GM18867 (cell line): ENCODE measurements around the gene CERS4.
"Not testable (repeated sequence)": the region's sequence is repeated elsewhere in the genome, so short reads cannot be mapped to it uniquely, and the experiment has no call there.

Experiments used
- ATAC-seq: cut with Tn5 transposase; IDR thresholded peaks from one replicate; pipeline ENCODE4 v1.9.1; 2021; ENCODE audit warnings: mild to moderate bottlenecking, moderate library complexity; ENCODE audit not compliant: unreplicated experiment

Gene CERS4, protein sequence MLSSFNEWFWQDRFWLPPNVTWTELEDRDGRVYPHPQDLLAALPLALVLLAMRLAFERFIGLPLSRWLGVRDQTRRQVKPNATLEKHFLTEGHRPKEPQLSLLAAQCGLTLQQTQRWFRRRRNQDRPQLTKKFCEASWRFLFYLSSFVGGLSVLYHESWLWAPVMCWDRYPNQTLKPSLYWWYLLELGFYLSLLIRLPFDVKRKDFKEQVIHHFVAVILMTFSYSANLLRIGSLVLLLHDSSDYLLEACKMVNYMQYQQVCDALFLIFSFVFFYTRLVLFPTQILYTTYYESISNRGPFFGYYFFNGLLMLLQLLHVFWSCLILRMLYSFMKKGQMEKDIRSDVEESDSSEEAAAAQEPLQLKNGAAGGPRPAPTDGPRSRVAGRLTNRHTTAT

GRCh38 chr19:8208922-8209461 is at the start of gene CERS4:
CERS4 (plus strand) TSS chr19:8209370; CDS start chr19:8251077, 41,707 bp downstream.
- ATAC-seq, result peak; percentile 56

GRCh38 chr19:8161135-8161646 is 48.0 kb upstream of the CERS4 start:
- no peak for ATAC-seq

GRCh38 chr19:8163759-8164158 is 45.4 kb upstream of the CERS4 start:
- no peak for ATAC-seq

GRCh38 chr19:8167985-8168384 is 41.2 kb upstream of the CERS4 start:
- no peak for ATAC-seq

GRCh38 chr19:8168537-8168936 is 40.6 kb upstream of the CERS4 start:
- no peak for ATAC-seq

- no peak for ATAC-seq
Measured at GRCh38 chr19:8174706-8175105, 34.5 kb upstream of the CERS4 start.

DNA sequence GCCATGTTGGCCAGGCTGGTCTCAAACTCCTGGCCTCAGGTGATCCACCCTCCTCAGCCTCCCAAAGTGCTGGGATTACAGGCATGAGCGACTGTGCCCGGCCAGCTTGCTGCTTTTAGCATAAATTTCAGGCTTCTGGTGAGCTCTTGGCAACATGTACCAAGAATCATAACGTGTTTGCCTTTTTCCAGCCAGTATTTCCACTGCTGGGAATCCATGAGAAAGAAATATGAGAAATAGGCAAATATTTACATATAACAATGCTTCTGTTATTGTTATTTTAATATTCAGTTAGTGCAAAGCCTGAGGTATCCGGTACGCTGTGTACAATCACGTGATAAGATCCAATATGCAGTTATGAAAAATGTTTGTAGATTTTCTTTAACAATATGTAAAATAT is 29.2 kb upstream of the CERS4 start:
- no peak for ATAC-seq

DNA sequence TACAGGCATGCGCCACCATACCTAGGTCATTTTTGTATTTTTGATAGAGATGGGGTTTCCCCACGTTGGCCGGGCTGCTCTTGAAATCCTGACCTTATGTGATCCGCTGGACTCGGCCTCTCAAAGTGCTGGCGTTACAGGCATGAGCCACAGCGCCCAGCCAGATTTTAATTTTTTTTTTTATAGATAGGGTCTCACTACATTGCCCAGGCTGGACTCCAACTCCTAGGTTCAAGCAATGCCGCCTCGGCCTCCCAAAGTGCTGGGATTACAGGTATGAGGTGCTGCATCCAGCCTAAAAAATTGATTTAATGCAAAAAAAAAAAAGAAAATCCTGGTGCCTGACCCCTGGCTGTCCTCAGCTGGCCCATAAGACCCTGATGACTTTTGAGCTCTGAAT is 24.9 kb upstream of the CERS4 start:
- no peak for ATAC-seq

DNA sequence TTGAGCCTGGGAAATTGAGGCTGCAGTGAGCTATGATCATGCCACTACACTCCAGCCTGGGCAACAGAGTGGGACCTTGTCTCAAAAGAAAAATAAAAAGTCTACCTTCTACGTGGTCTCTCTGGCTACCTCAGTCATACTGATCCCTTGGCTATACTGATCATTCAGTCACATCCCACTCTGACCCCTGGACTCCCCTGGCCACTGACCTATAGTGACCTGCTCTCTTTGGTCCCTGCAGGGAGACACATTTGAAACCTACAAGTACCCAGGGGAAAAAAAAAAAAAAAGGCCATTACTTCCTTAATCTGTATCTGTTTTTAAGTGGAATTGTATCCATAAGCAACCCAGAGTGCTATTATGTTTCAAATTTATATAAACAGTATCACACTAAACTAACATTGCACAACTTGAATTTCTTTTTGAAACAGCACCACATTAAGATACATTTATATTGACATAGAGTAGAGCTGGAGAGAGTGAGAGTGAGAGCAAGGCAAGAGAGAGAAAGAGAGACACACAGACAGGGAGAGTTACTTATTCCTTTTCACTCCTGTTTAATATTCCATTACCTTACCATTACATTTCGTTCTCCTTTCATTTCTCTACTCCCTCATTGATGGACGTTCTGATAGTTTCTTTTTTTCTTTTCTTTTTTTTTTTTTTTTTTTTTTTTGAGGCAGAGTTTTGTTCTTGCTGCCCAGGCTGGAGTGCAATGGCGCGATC is 23.7 kb upstream of the CERS4 start:
- no peak for ATAC-seq

GRCh38 chr19:8192221-8192820 is 16.8 kb upstream of the CERS4 start:
- no peak for ATAC-seq

GRCh38 chr19:8194528-8195267 is 14.5 kb upstream of the CERS4 start:
- no peak for ATAC-seq

- ATAC-seq, result no peak
Measured at GRCh38 chr19:8196271-8196927, 12.8 kb upstream of the CERS4 start.

DNA sequence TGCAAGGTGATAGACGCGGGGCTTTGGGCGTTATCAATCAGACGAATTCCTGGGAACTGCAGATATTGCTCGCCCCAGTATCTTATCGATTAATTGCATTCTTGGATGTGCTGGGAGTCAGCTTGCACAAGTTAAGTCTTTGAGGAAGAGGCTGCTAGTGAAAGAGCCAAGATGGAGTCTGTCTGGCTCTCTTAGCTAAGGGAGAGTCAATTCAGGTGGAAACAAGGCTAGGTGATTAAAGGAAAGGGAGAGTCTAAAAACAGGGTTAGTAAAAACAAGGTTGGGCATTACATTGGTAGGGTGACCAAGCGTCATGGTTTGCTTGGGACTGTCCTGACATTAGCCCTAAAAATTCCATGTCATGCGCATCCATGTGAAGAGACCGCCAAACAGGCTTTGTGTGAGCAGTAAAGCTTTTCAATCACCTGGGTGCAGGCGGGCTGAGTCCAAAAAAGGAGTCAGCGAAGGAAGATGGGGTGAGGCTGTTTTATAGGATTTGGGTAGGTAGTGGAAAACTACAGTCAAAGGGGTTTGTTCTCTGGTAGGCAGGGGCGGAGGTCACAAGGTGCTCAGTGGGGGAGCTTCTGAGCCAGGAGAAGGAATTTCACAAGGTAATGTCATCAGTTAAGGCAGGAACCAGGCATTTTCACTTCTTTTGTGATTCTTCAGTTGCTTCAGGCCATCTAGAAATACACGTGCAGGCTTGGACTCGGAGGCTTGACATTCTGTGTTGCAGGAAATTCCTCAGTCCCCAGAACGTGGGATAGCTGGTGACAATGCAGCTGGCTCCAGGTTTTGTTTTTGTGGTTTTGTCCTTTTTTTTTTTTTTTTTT is 5.7 kb upstream of the CERS4 start:
- ATAC-seq, result not testable (repeated sequence)

GRCh38 chr19:8204961-8205360 is 4.2 kb upstream of the CERS4 start:
- no peak for ATAC-seq

DNA sequence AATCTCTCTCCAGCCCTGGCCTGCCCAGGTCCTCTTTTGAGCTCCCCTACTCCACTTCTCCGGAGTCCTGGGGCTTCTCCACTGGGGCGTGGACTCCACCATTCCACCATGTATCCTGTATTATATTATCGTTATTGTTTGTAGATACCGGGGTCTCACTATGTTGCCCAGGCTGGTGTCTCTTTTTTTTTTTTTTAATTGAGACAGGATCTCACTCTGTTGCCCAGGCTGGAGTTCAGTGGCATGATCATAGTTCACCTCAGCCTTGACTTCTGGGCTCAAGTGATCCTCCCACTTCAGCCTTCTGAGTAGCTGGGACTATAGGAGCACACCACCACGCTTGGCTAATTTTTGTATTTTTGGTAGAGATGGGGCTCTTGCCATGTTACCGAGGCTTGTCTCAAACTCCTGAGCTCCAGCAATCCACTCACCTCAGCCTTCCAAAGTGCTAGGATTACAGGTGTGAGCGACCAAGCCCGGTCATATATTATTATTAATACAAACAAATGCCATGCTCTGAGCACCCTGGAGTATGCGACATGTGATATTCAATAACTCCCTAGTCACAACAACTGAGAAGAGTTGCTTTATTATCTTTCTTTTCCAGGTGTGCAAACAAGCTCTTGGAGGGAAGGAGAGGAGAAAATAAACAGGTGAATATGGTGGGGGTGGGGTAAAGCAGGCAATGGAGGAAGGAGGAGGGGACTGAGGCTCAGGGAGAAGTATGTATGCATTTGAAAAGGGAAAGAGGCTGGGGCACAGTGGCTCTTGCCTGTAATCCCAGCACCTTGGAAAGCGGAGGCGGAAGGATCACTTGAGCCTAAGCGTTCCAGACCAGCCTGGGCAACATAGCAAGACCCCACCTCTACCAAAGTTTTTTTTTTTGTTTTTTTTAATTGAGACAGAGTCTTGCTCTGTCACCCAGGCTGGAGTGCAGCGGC is 2.8 kb upstream of the CERS4 start:
- no peak for ATAC-seq

GRCh38 chr19:8207326-8207725 is 1.8 kb upstream of the CERS4 start:
- not testable (repeated sequence) for ATAC-seq

DNA sequence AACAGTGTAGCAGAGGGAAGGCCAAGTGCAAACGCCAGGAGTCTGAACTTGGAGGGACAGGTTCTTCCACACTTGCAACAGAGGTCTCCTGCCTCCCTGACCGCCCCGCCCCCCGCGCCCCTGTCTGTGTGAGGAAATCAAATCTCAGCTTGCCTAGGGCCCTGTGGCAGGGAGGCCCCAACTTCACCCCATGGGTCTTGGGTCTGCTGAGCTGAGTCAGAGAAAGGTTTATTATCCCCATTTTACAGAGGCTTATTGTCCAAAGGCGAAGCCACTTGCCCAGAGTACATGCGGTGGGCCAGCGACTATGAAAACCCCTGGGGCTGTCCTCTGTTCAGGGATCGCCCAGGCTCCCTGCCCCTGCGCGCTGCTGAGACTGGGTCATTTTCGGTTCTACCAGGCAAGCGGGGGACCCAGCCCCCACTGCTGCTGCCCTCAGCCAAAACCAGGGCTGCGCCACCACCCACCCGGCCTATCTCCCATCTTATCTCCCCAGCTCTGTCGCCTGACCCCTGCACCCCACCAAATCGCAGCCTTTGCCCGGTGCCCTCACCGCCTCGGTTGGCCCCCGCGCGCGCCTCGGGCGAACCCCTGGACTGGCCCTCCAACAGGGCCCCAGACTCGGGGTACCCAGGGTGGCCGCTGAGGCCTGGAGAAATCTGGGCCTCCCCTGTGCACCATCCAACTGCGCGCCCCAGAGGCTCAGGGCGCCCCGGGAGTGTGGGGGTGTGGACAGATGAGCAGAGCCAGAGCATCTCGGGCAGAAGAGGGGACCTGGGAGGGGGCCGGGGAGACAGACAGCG is 850 bp upstream of the CERS4 start:
- ATAC-seq, result peak; percentile 15
